OCI-LY7 (cell line): Measurements from ENCODE around the gene HAPLN2.

Experiments used
- CTCF ChIP-seq: fragments of 200-600 bp; sonication (generic); conservative IDR thresholded peaks from 2 replicates; pipeline ENCODE4 v1.5.1; 2014; ENCODE audit warnings: mild to moderate bottlenecking, antibody characterized with exemption, low read length, moderate library complexity, mixed read lengths
- EZH2phosphoT487 ChIP-seq: fragments of 200-600 bp; sonication (generic); IDR thresholded peaks from 2 replicates; pipeline ENCODE4 v1.6.1; 2018; ENCODE audit warnings: low read depth, borderline replicate concordance, mild to moderate bottlenecking, mixed run types, antibody characterized with exemption, low read length, moderate library complexity, mixed read lengths

- TF ChIP-seq CTCF, result no peak
- TF ChIP-seq EZH2phosphoT487, result no peak
Measured at GRCh38 chr1:156666862-156667609, 47.8 kb downstream of the HAPLN2 start.
